Vagina (tissue), 2 donors: ENCODE measurements around the gene PRRC2B. TPM values are rescaled to one million over a fixed set of nuclear protein-coding genes. Genes with fewer than 3 reads are reported as not detected.

Source experiments
- DNase-seq, 2 donors: peaks; one replicate each; pipeline ENCODE4 v3.0.0-alpha.2; 2017; ENCODE audit errors: extremely low spot score in 2 of 2
- H3K27ac ChIP-seq: fragments of 200-600 bp; sonication (generic); one replicate; pipeline ENCODE4 v1.5.1; 2019
- H3K27me3 ChIP-seq: fragments of 200-600 bp; sonication (generic); one replicate; pipeline ENCODE4 v1.5.1; 2019
- H3K36me3 ChIP-seq, 2 donors: fragments of 200-600 bp; sonication (generic); one replicate each; pipeline ENCODE4 v1.5.1; 2017 to 2019
- H3K4me1 ChIP-seq: fragments of 200-600 bp; sonication (generic); one replicate; pipeline ENCODE4 v1.5.1; 2019
- H3K4me3 ChIP-seq, 2 donors: fragments of 200-600 bp; sonication (generic); 1 replicate in 1 of 2; 2 replicates in 1 of 2; pipeline ENCODE4 v1.5.1; 2016 to 2019
- H3K9me3 ChIP-seq: fragments of 200-600 bp; sonication (generic); one replicate; pipeline ENCODE4 v1.5.1; 2019
- POLR2A ChIP-seq, 2 donors: fragments of 450-650 bp; IDR thresholded peaks; one replicate each; pipeline ENCODE4 v1.6.1; 2017; ENCODE audit warnings: antibody characterized with exemption in 2 of 2, mild to moderate bottlenecking in 2 of 2, moderate library complexity in 2 of 2
- POLR2AphosphoS5 ChIP-seq, 2 donors: sonication (generic); formaldehyde crosslinking; IDR thresholded peaks; one replicate each; pipeline ENCODE4 v1.9.0; 2017; ENCODE audit warnings: antibody characterized with exemption in 2 of 2, mild to moderate bottlenecking in 2 of 2, low read depth in 1 of 2; ENCODE audit not compliant: insufficient read depth in 1 of 2
- intact Hi-C: fragments of 100-400 bp; cut with DNase I; formaldehyde crosslinking; loops from one replicate; pipeline ENCODE4 v1.15.1; 2023
- total RNA-seq: library from RNA; depleted of rRNA; stranded (reverse); fragments of >200 nt; gene quantifications from one replicate; pipeline ENCODE4 v1.2.3, GENCODE V29; 2016
- TF ChIP-seq, protein P1 (sequence below), 3 experiments: fragments of 450-650 bp in 2 of 3; fragments of 200-600 bp in 1 of 3; sonication (generic) in 1 of 3; IDR thresholded peaks; one replicate each; pipeline ENCODE4 v1.5.1; 2017 to 2019; ENCODE audit warnings: antibody characterized with exemption in 3 of 3, mild to moderate bottlenecking in 2 of 3, moderate library complexity in 2 of 3

PRRC2B gene
- total RNA-seq, 1 donor from 2014 or later, result 116 TPM

GRCh38 chr9:131432050-131432449, 38.2 kb downstream of the PRRC2B start:
- intact Hi-C loops, result no loop called here
- H3K27ac ChIP-seq, result no peak overlapping the region
- no peak for DNase-seq
- no peak overlapping the region for H3K4me3 ChIP-seq
- no peaks in the 10 kb centered on the region for H3K27me3 ChIP-seq
- peaks cover 41% of the 10 kb centered on the region for H3K4me1 ChIP-seq
- no peaks in the 10 kb centered on the region for H3K9me3 ChIP-seq
- TF ChIP-seq, protein P1, sequence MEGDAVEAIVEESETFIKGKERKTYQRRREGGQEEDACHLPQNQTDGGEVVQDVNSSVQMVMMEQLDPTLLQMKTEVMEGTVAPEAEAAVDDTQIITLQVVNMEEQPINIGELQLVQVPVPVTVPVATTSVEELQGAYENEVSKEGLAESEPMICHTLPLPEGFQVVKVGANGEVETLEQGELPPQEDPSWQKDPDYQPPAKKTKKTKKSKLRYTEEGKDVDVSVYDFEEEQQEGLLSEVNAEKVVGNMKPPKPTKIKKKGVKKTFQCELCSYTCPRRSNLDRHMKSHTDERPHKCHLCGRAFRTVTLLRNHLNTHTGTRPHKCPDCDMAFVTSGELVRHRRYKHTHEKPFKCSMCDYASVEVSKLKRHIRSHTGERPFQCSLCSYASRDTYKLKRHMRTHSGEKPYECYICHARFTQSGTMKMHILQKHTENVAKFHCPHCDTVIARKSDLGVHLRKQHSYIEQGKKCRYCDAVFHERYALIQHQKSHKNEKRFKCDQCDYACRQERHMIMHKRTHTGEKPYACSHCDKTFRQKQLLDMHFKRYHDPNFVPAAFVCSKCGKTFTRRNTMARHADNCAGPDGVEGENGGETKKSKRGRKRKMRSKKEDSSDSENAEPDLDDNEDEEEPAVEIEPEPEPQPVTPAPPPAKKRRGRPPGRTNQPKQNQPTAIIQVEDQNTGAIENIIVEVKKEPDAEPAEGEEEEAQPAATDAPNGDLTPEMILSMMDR (IDR thresholded peaks at IDR 0.05), result no peak
- peak in 1 of 2 donors; percentile 71 for TF ChIP-seq POLR2AphosphoS5 (IDR thresholded peaks at IDR 0.05; ENCODE audit: insufficient read depth in 1 of 2, low read depth in 1 of 2)
- H3K36me3 ChIP-seq, result peaks cover 4 to 47% of the 10 kb centered on the region in 2 donors

GRCh38 chr9:131432597-131433301, 38.9 kb downstream of the PRRC2B start:
- DNase-seq, result no peak
- H3K27ac ChIP-seq, result no peak overlapping the region
- no peaks in the 10 kb centered on the region for H3K27me3 ChIP-seq
- no peak for TF ChIP-seq POLR2AphosphoS5 (IDR thresholded peaks at IDR 0.05; ENCODE audit: insufficient read depth in 1 of 2, low read depth in 1 of 2)
- TF ChIP-seq POLR2A (IDR thresholded peaks at IDR 0.05), result no peak
- TF ChIP-seq, protein P1 (IDR thresholded peaks at IDR 0.05), result no peak
- H3K4me3 ChIP-seq, result no peak overlapping the region
- no peaks in the 10 kb centered on the region for H3K9me3 ChIP-seq
- peaks cover 41% of the 10 kb centered on the region for H3K4me1 ChIP-seq
- peaks cover 4 to 54% of the 10 kb centered on the region in 2 donors for H3K36me3 ChIP-seq
- intact Hi-C loops, result no loop called here

DNA sequence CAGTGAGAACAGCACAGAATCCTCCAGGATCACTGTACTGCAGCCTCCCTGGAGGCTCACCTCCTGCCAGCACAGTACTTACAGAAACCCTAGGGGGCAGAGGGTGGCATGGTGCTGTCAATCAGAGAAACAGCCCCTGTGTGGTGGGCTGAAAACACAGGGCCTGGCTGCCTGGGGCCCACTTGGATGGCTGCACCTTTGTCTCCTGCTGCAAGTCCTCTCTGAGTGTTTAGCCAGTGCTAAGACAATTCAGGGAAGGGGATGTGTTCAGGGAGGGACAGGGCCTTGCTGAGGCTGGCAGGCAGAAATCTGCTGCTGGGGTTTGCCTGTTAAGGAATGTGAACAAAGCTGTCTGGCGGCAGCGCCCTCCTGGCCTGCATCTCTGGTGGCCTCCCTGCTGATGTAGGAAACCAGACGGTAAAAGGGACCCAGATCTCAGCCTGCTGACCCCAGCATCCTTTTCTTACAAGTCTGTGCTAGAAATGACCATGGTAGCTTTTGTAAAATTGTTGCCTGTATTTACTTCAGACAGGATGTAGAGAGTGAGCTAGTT, 39.5 kb downstream of the PRRC2B start:
- H3K4me1 ChIP-seq, result peaks cover 36% of the 10 kb centered on the region
- DNase-seq, result no peak
- H3K27ac ChIP-seq, result no peak overlapping the region
- H3K36me3 ChIP-seq, result peaks cover 4 to 61% of the 10 kb centered on the region in 2 donors
- H3K9me3 ChIP-seq, result no peaks in the 10 kb centered on the region
- intact Hi-C loops, result no loop called here
- no peaks in the 10 kb centered on the region for H3K27me3 ChIP-seq
- H3K4me3 ChIP-seq, result no peak overlapping the region
- TF ChIP-seq POLR2AphosphoS5 (IDR thresholded peaks at IDR 0.05; ENCODE audit: insufficient read depth in 1 of 2, low read depth in 1 of 2), result no peak
- no peak for TF ChIP-seq POLR2A (IDR thresholded peaks at IDR 0.05)
- TF ChIP-seq, protein P1 (IDR thresholded peaks at IDR 0.05), result no peak

DNA sequence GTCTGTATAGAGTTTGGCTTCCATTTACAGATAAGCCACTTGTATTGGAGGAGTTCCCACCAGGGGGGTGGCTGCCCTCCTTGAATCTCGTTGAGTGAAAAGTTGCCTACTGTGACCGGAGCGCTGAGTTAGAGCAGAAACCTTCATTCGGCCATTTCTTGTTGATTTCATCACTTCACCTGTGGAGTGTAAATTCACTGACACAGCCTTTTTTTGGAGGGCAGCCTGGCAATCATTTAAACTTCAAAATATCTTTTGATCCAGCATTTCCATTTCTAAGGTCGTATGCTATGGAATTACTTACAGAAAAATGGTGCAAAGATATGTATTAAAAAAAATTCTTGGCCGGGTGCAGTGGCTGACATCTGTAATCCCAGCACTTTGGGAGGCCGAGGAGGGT, 40.8 kb downstream of the PRRC2B start:
- Histone ChIP-seq H3K4me3 (no peak overlapping the region), H3K27ac (no peak overlapping the region), H3K9me3 (no peaks in the 10 kb centered on the region), H3K36me3 (peaks cover 4 to 73% of the 10 kb centered on the region in 2 donors), H3K4me1 (peaks cover 24% of the 10 kb centered on the region), H3K27me3 (no peaks in the 10 kb centered on the region)
- no peak for DNase-seq
- no peak for TF ChIP-seq POLR2AphosphoS5 (IDR thresholded peaks at IDR 0.05; ENCODE audit: insufficient read depth in 1 of 2, low read depth in 1 of 2)
- TF ChIP-seq, protein P1 (IDR thresholded peaks at IDR 0.05), result no peak
- TF ChIP-seq POLR2A (IDR thresholded peaks at IDR 0.05), result no peak
- intact Hi-C loops, result no loop called here

DNA sequence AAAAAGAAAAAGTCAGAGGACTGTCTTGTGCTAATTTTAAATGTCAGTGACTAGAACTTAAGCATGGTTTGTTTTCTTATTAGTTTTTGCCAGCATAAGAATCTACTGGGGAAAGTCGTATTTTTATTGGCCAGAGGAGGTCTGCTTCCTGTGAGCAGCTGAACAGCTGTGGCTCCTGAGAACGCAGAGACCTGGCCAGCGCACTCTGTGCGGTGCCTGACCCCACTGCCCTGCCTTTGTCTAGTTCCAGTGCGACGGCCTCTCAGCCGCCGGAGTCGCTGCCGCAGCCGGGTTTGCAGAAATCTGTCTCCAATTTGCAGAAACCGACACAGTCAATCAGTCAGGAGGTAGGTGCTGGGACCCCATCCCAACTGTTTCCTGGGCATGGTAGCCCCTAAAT, 42.5 kb downstream of the PRRC2B start:
- Histone ChIP-seq H3K9me3 (no peaks in the 10 kb centered on the region), H3K36me3 (peaks cover 4 to 88% of the 10 kb centered on the region in 2 donors), H3K4me3 (no peak overlapping the region), H3K27ac (no peak overlapping the region), H3K4me1 (peaks cover 18% of the 10 kb centered on the region), H3K27me3 (no peaks in the 10 kb centered on the region)
- no peak for DNase-seq
- TF ChIP-seq POLR2A (IDR thresholded peaks at IDR 0.05) (no peak), POLR2AphosphoS5 (IDR thresholded peaks at IDR 0.05; ENCODE audit: insufficient read depth in 1 of 2, low read depth in 1 of 2) (no peak)
- TF ChIP-seq, protein P1 (IDR thresholded peaks at IDR 0.05), result no peak
- intact Hi-C loops, result no loop called here
